HCT116 (cell line): ENCODE measurements around the gene BMERB1. TPM values are rescaled to one million over a fixed set of nuclear protein-coding genes. Genes with fewer than 3 reads are reported as not detected.

Source experiments
- ATAC-seq: fragments of 200-7000 bp; cut with Tn5 transposase; 2 replicates; pipeline ENCODE4 v1.9.1; 2020; ENCODE audit warnings: mild to moderate bottlenecking, moderate library complexity
- BruUV-seq: library from RNA; stranded (reverse); fragments of 400-500 nt; replicated peaks from 2 replicates; lab custom pipeline; 2021; lab: Mats Ljungman, UMichigan
- CTCF ChIA-PET: fragments of 300-600 bp; sonication (Branson Sonifier 250); formaldehyde crosslinking; loops from one replicate; lab custom pipeline; 2021; ENCODE audit warnings: antibody characterized with exemption; lab: Charles Lee
- POLR2A ChIA-PET: fragments of 300-600, 350-600 bp; sonication (Branson Sonifier 250); formaldehyde crosslinking; loops from one replicate; lab custom pipeline; 2021; ENCODE audit warnings: antibody characterized with exemption; lab: Charles Lee
- RAD21 ChIA-PET, 2 experiments: fragments of 300-600 bp; sonication (Branson Sonifier 250); formaldehyde crosslinking; loops; one replicate each; lab custom pipeline; 2023; ENCODE audit warnings: low total read pairs in 2 of 2; ENCODE audit not compliant: uncharacterized antibody in 2 of 2, unreplicated experiment in 2 of 2, low non-redundant PET in 1 of 2; lab: Charles Lee
- DNase-seq: peaks from one replicate; pipeline ENCODE4 v3.0.0-alpha.2; 2010; ENCODE audit warnings: low read depth, low spot score
- H2AFZ ChIP-seq: fragments of 200-600 bp; shearing (Covaris generic), sonication (generic); 2 replicates; pipeline ENCODE4 v1.6.1; 2017; ENCODE audit warnings: low read depth, mixed run types, mixed read lengths, antibody characterized with exemption, low read length; ENCODE audit not compliant: poor library complexity, severe bottlenecking
- H3K27ac ChIP-seq: 2 replicates; pipeline ENCODE4 v1.5.1; 2012; ENCODE audit warnings: low read depth, low read length
- H3K27me3 ChIP-seq: fragments of 200-600 bp; sonication (generic); 2 replicates; pipeline ENCODE4 v1.6.1; 2016; ENCODE audit warnings: mixed run types, low read length, mixed read lengths; ENCODE audit not compliant: insufficient read depth
- H3K36me3 ChIP-seq, 2 experiments: fragments of 200-500 bp in 1 of 2; fragments of 200-600 bp in 1 of 2; sonication (Bioruptor generic) in 1 of 2; sonication (generic) in 1 of 2; 2 replicates each; pipeline versions ENCODE4 v1.5.1 to v1.6.1; 2014 to 2016; ENCODE audit warnings: low read length in 2 of 2, inconsistent platforms in 1 of 2, mixed read lengths in 1 of 2, mixed run types in 1 of 2; ENCODE audit not compliant: insufficient read depth in 2 of 2, control insufficient read depth in 1 of 2
- H3K4me1 ChIP-seq, 2 experiments: fragments of 200-600 bp in 1 of 2; sonication (generic) in 1 of 2; 2 replicates each; pipeline versions ENCODE4 v1.5.1 to v1.6.1; 2012 to 2017; ENCODE audit warnings: low read length in 2 of 2, inconsistent platforms in 1 of 2, mild to moderate bottlenecking in 1 of 2, mixed read lengths in 1 of 2, mixed run types in 1 of 2, moderate library complexity in 1 of 2; ENCODE audit not compliant: insufficient read depth in 2 of 2, control insufficient read depth in 1 of 2
- H3K4me2 ChIP-seq: fragments of 200-600 bp; sonication (generic); 2 replicates; pipeline ENCODE4 v1.6.1; 2017; ENCODE audit warnings: mixed run types, low read length, mixed read lengths
- H3K4me3 ChIP-seq, 2 experiments: fragments of 200-600 bp in 1 of 2; sonication (generic) in 1 of 2; replicated peaks in 1 of 2; 2 replicates each; pipeline ENCODE4 v1.5.1; 2011 to 2016; ENCODE audit warnings: low read length in 2 of 2, control low read depth in 1 of 2, low read depth in 1 of 2, mild to moderate bottlenecking in 1 of 2, mixed read lengths in 1 of 2, mixed run types in 1 of 2
- H3K79me2 ChIP-seq: fragments of 200-600 bp; sonication (generic); 2 replicates; pipeline ENCODE4 v1.6.1; 2017; ENCODE audit warnings: mild to moderate bottlenecking, mixed run types, low read length, moderate library complexity, mixed read lengths; ENCODE audit not compliant: insufficient read depth
- H3K9ac ChIP-seq: fragments of 200-600 bp; sonication (generic); 2 replicates; pipeline ENCODE4 v1.6.1; 2016; ENCODE audit warnings: low read length, mixed read lengths
- H3K9me2 ChIP-seq: fragments of 200-600 bp; sonication (generic), shearing (Covaris generic); 2 replicates; pipeline ENCODE4 v1.6.1; 2017; ENCODE audit warnings: mixed run types, mild to moderate bottlenecking, moderate library complexity; ENCODE audit not compliant: insufficient read depth
- H3K9me3 ChIP-seq, 2 experiments: fragments of 200-500 bp in 1 of 2; fragments of 200-600 bp in 1 of 2; sonication (Bioruptor generic) in 1 of 2; sonication (generic) in 1 of 2; 2 replicates each; pipeline ENCODE4 v1.6.1; 2014 to 2017; ENCODE audit warnings: low read length in 2 of 2, mixed read lengths in 2 of 2, inconsistent platforms in 1 of 2, low read depth in 1 of 2, mild to moderate bottlenecking in 1 of 2, mixed run types in 1 of 2, moderate library complexity in 1 of 2; ENCODE audit not compliant: control insufficient read depth in 1 of 2, insufficient read depth in 1 of 2
- H4K20me1 ChIP-seq: fragments of 200-600 bp; sonication (generic), shearing (Covaris generic); 2 replicates; pipeline ENCODE4 v1.6.1; 2017; ENCODE audit warnings: mixed run types, mild to moderate bottlenecking, moderate library complexity; ENCODE audit not compliant: insufficient read depth
- ELF1 ChIP-seq: IDR thresholded peaks from 2 replicates; pipeline ENCODE4 v1.6.1; 2012; ENCODE audit warnings: low read depth, borderline replicate concordance
- EZH2phosphoT487 ChIP-seq: fragments of 200-600 bp; IDR thresholded peaks from 2 replicates; pipeline ENCODE4 v1.6.1; 2018; ENCODE audit warnings: antibody characterized with exemption, borderline replicate concordance
- FOSL1 ChIP-seq: IDR thresholded peaks from 2 replicates; pipeline ENCODE4 v1.6.1; 2012; ENCODE audit warnings: low read depth
- POLR2A ChIP-seq: IDR thresholded peaks from 2 replicates; pipeline ENCODE4 v1.7.0; 2011; ENCODE audit warnings: borderline replicate concordance; ENCODE audit not compliant: insufficient read depth, insufficient read length; ENCODE audit errors: extremely low read depth
- REST ChIP-seq: IDR thresholded peaks from 2 replicates; pipeline ENCODE4 v1.6.1; 2012; ENCODE audit warnings: low read depth
- SIN3A ChIP-seq: IDR thresholded peaks from 2 replicates; pipeline ENCODE4 v1.6.1; 2012; ENCODE audit warnings: low read depth
- TCF7L2 ChIP-seq: IDR thresholded peaks from 2 replicates; pipeline ENCODE4 v1.7.0; 2011; ENCODE audit warnings: borderline replicate concordance, inconsistent platforms; ENCODE audit not compliant: insufficient read depth, insufficient read length; ENCODE audit errors: extremely low read depth
- ZFX ChIP-seq: fragments of 450-650 bp; IDR thresholded peaks from 2 replicates; pipeline ENCODE4 v1.6.1; 2017
- intact Hi-C: fragments of 100-400 bp; cut with micrococcal nuclease; formaldehyde crosslinking; loops from 2 replicates; pipeline ENCODE4 v1.10.0; 2022
- total RNA-seq: library from RNA; stranded (reverse); gene quantifications from one replicate; pipeline ENCODE4 v1.2.1, GENCODE V29; 2021; ENCODE audit not compliant: unreplicated experiment
- TF ChIP-seq, protein P1 (sequence below): IDR thresholded peaks from 2 replicates; pipeline ENCODE4 v1.6.1; 2012
- TF ChIP-seq, protein P2 (sequence below): IDR thresholded peaks from 2 replicates; pipeline ENCODE4 v1.6.1; 2011; ENCODE audit warnings: mild to moderate bottlenecking, low read length, moderate library complexity; ENCODE audit not compliant: insufficient replicate concordance; ENCODE audit errors: extremely low read depth
- TF ChIP-seq, protein P3 (sequence below), 3 experiments: fragments of 200-600 bp in 1 of 3; sonication (generic) in 1 of 3; IDR thresholded peaks in 2 of 3; conservative IDR thresholded peaks in 1 of 3; 2 replicates each; pipeline ENCODE4 v1.5.1; 2012 to 2017; ENCODE audit warnings: low read depth in 2 of 3, low read length in 2 of 3, antibody characterized with exemption in 1 of 3, borderline replicate concordance in 1 of 3, control low read depth in 1 of 3, mild to moderate bottlenecking in 1 of 3, mixed read lengths in 1 of 3, mixed run types in 1 of 3, moderate library complexity in 1 of 3; ENCODE audit not compliant: insufficient read depth in 1 of 3

Gene BMERB1
- total RNA-seq, 1 experiment from 2014 or later: 43.6 TPM

- no peaks in the 10 kb centered on the region for H3K27me3 ChIP-seq
- H3K4me2 ChIP-seq: no peak overlapping the region
- DNase-seq: no peak
- H3K4me3 ChIP-seq: no peak overlapping the region
- ATAC-seq: no peak
- POLR2A ChIA-PET: interaction anchor here (1.6 kb wide), 1 partner anchor 11 kb away, joined by 3 read pairs; no protein-coding TSS in a partner anchor
- no peaks in the 10 kb centered on the region for H3K9me3 ChIP-seq
- H4K20me1 ChIP-seq: no peaks in the 10 kb centered on the region
- H3K79me2 ChIP-seq: no peaks in the 10 kb centered on the region
- no peak overlapping the region for H3K27ac ChIP-seq
- no peaks in the 10 kb centered on the region for H3K9me2 ChIP-seq
- TF ChIP-seq ZFX (no peak), FOSL1 (no peak), POLR2A (no peak), TCF7L2 (no peak), SIN3A (no peak), EZH2phosphoT487 (no peak), REST (no peak), ELF1 (no peak)
- TF ChIP-seq, protein P1, sequence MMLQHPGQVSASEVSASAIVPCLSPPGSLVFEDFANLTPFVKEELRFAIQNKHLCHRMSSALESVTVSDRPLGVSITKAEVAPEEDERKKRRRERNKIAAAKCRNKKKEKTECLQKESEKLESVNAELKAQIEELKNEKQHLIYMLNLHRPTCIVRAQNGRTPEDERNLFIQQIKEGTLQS: no peak
- TF ChIP-seq, protein P2, sequence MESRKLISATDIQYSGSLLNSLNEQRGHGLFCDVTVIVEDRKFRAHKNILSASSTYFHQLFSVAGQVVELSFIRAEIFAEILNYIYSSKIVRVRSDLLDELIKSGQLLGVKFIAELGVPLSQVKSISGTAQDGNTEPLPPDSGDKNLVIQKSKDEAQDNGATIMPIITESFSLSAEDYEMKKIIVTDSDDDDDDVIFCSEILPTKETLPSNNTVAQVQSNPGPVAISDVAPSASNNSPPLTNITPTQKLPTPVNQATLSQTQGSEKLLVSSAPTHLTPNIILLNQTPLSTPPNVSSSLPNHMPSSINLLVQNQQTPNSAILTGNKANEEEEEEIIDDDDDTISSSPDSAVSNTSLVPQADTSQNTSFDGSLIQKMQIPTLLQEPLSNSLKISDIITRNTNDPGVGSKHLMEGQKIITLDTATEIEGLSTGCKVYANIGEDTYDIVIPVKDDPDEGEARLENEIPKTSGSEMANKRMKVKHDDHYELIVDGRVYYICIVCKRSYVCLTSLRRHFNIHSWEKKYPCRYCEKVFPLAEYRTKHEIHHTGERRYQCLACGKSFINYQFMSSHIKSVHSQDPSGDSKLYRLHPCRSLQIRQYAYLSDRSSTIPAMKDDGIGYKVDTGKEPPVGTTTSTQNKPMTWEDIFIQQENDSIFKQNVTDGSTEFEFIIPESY: no peak
- TF ChIP-seq, protein P3, sequence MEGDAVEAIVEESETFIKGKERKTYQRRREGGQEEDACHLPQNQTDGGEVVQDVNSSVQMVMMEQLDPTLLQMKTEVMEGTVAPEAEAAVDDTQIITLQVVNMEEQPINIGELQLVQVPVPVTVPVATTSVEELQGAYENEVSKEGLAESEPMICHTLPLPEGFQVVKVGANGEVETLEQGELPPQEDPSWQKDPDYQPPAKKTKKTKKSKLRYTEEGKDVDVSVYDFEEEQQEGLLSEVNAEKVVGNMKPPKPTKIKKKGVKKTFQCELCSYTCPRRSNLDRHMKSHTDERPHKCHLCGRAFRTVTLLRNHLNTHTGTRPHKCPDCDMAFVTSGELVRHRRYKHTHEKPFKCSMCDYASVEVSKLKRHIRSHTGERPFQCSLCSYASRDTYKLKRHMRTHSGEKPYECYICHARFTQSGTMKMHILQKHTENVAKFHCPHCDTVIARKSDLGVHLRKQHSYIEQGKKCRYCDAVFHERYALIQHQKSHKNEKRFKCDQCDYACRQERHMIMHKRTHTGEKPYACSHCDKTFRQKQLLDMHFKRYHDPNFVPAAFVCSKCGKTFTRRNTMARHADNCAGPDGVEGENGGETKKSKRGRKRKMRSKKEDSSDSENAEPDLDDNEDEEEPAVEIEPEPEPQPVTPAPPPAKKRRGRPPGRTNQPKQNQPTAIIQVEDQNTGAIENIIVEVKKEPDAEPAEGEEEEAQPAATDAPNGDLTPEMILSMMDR (IDR thresholded peaks at IDR 0.05 in 2 of 3, conservative IDR thresholded peaks at IDR 0.05 in 1 of 3; ENCODE audit: borderline replicate concordance in 1 of 3, insufficient read depth in 1 of 3, low read depth in 2 of 3, low read length in 2 of 3): no peak
- BruUV-seq: no TSS peak
- intact Hi-C loops: no loop called here
- H2AFZ ChIP-seq: no peak overlapping the region
- CTCF ChIA-PET: no interaction called here
- RAD21 ChIA-PET: interaction anchor here in 1 of 2 experiments (0.7 kb wide), 1 partner anchor 8 kb away, joined by 3 read pairs; no protein-coding TSS in a partner anchor
- no peaks in the 10 kb centered on the region for H3K36me3 ChIP-seq
- H3K9ac ChIP-seq: no peak overlapping the region
- H3K4me1 ChIP-seq: peaks cover 11 to 51% of the 10 kb centered on the region in 2 experiments
These were observed 118.1 kb downstream of the BMERB1 start for GRCh38 chr16:15552507-15552906.
